HL-60 (cell line): ENCODE results near the gene NLGN1.

Source experiments
- DNase-seq, 2 experiments: peaks; one replicate each; pipeline ENCODE4 v3.0.0-alpha.2; 2010 to 2020; ENCODE audit warnings: low read depth in 1 of 2, low spot score in 1 of 2
- H3K27ac ChIP-seq: fragments of 250-450 bp; sonication (Bioruptor Pico); replicated peaks from 2 replicates; pipeline ENCODE4 v1.5.1; 2020; ENCODE audit warnings: mild to moderate bottlenecking, moderate library complexity
- H3K27me3 ChIP-seq: fragments of 250-450 bp; sonication (Bioruptor Pico); 2 replicates; pipeline ENCODE4 v1.5.1; 2021; ENCODE audit warnings: mild to moderate bottlenecking, moderate library complexity; ENCODE audit not compliant: insufficient read depth, poor library complexity, severe bottlenecking
- H3K4me3 ChIP-seq: replicated peaks from 2 replicates; pipeline ENCODE4 v1.5.1; 2011; ENCODE audit warnings: mild to moderate bottlenecking, control low read depth, low read length; ENCODE audit not compliant: insufficient read depth
- CTCF ChIP-seq: IDR thresholded peaks from one replicate; pipeline ENCODE4 v1.5.1; 2011; ENCODE audit warnings: low read length, control low read depth, inconsistent platforms; ENCODE audit not compliant: insufficient read depth
- GABPA ChIP-seq: IDR thresholded peaks from 2 replicates; pipeline ENCODE4 v1.6.1; 2012; ENCODE audit warnings: low read depth
- POLR2AphosphoS5 ChIP-seq: IDR thresholded peaks from 2 replicates; pipeline ENCODE4 v1.6.1; 2012; ENCODE audit warnings: low read depth
- SPI1 ChIP-seq: IDR thresholded peaks from 2 replicates; pipeline ENCODE4 v1.6.1; 2012; ENCODE audit warnings: low read depth, mild to moderate bottlenecking, borderline replicate concordance
- TF ChIP-seq, protein P1 (sequence below): IDR thresholded peaks from 2 replicates; pipeline ENCODE4 v1.6.1; 2012; ENCODE audit warnings: low read depth; ENCODE audit not compliant: insufficient replicate concordance

Gene NLGN1

GRCh38 chr3:174334111-174334510, 936.6 kb downstream of the NLGN1 start:
- H3K27ac ChIP-seq, result no peak overlapping the region
- no peaks in the 10 kb centered on the region for H3K27me3 ChIP-seq
- H3K4me3 ChIP-seq, result no peak overlapping the region
- DNase-seq, result no peak
- TF ChIP-seq GABPA, result no peak
- TF ChIP-seq, protein P1, sequence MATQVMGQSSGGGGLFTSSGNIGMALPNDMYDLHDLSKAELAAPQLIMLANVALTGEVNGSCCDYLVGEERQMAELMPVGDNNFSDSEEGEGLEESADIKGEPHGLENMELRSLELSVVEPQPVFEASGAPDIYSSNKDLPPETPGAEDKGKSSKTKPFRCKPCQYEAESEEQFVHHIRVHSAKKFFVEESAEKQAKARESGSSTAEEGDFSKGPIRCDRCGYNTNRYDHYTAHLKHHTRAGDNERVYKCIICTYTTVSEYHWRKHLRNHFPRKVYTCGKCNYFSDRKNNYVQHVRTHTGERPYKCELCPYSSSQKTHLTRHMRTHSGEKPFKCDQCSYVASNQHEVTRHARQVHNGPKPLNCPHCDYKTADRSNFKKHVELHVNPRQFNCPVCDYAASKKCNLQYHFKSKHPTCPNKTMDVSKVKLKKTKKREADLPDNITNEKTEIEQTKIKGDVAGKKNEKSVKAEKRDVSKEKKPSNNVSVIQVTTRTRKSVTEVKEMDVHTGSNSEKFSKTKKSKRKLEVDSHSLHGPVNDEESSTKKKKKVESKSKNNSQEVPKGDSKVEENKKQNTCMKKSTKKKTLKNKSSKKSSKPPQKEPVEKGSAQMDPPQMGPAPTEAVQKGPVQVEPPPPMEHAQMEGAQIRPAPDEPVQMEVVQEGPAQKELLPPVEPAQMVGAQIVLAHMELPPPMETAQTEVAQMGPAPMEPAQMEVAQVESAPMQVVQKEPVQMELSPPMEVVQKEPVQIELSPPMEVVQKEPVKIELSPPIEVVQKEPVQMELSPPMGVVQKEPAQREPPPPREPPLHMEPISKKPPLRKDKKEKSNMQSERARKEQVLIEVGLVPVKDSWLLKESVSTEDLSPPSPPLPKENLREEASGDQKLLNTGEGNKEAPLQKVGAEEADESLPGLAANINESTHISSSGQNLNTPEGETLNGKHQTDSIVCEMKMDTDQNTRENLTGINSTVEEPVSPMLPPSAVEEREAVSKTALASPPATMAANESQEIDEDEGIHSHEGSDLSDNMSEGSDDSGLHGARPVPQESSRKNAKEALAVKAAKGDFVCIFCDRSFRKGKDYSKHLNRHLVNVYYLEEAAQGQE, result no peak
- TF ChIP-seq SPI1, result no peak
- TF ChIP-seq POLR2AphosphoS5, result no peak
- TF ChIP-seq CTCF, result no peak

GRCh38 chr3:174335324-174335723, 937.8 kb downstream of the NLGN1 start:
- Histone ChIP-seq H3K4me3 (no peak overlapping the region), H3K27me3 (no peaks in the 10 kb centered on the region), H3K27ac (no peak overlapping the region)
- no peak for DNase-seq
- TF ChIP-seq POLR2AphosphoS5 (no peak), GABPA (no peak), CTCF (no peak), SPI1 (no peak)
- TF ChIP-seq, protein P1, result no peak

- no peak overlapping the region for H3K4me3 ChIP-seq
- H3K27ac ChIP-seq, result peak overlapping the region; percentile 77
- TF ChIP-seq POLR2AphosphoS5 (no peak), SPI1 (no peak), GABPA (no peak), CTCF (no peak)
- TF ChIP-seq, protein P1, result no peak
- no peaks in the 10 kb centered on the region for H3K27me3 ChIP-seq
- no peak for DNase-seq
These were observed 938.4 kb downstream of the NLGN1 start for GRCh38 chr3:174335910-174336309.
